HEK293 (cell line): ENCODE measurements around the gene PEX7.

Source experiments
- CTCF ChIA-PET: fragments of 350-600 bp; formaldehyde crosslinking; extraction: SDS; loops from one replicate; lab custom pipeline; 2021; ENCODE audit warnings: antibody characterized with exemption; lab: Yijun Ruan, JAX
- POLR2A ChIA-PET: fragments of 300-600 bp; formaldehyde crosslinking; extraction: SDS; loops from one replicate; lab custom pipeline; 2020; ENCODE audit warnings: antibody characterized with exemption, inconsistent platforms; lab: Yijun Ruan, JAX
- H3K27ac ChIP-seq: fragments of 200-500 bp; sonication (Bioruptor generic); 2 replicates; pipeline ENCODE4 v1.5.1; 2014; ENCODE audit warnings: low read depth, low read length, control low read depth, inconsistent platforms; ENCODE audit errors: extremely low read depth
- H3K36me3 ChIP-seq, 2 experiments: fragments of 200-500 bp in 1 of 2; sonication (Bioruptor generic) in 1 of 2; 1 replicate in 1 of 2; 2 replicates in 1 of 2; pipeline ENCODE4 v1.5.1; 2014 to 2017; ENCODE audit warnings: inconsistent platforms in 2 of 2, low read length in 2 of 2; ENCODE audit not compliant: control insufficient read depth in 2 of 2, insufficient read depth in 1 of 2
- H3K4me1 ChIP-seq: fragments of 200-500 bp; sonication (Bioruptor generic); 2 replicates; pipeline ENCODE4 v1.5.1; 2014; ENCODE audit warnings: mild to moderate bottlenecking, low read length, inconsistent platforms; ENCODE audit not compliant: control insufficient read depth, insufficient read depth
- H3K4me3 ChIP-seq: 2 replicates; pipeline ENCODE4 v1.5.1; 2011; ENCODE audit warnings: low read depth, mild to moderate bottlenecking, control low read depth, low read length, moderate library complexity
- H3K9me3 ChIP-seq: fragments of 200-500 bp; sonication (Bioruptor generic); 2 replicates; pipeline ENCODE4 v1.5.1; 2014; ENCODE audit warnings: low read depth, low read length, inconsistent platforms; ENCODE audit not compliant: control insufficient read depth, insufficient read depth
- ELK4 ChIP-seq: IDR thresholded peaks from 2 replicates; pipeline ENCODE4 v1.6.1; 2011; ENCODE audit warnings: mild to moderate bottlenecking, low read depth, low read length, borderline replicate concordance
- KLF10 ChIP-seq: fragments of 450-650 bp; IDR thresholded peaks from 2 replicates; pipeline ENCODE4 v1.5.1; 2018; ENCODE audit warnings: missing biosample characterization, mild to moderate bottlenecking, missing genetic modification characterization
- KLF7 ChIP-seq: fragments of 450-650 bp; formaldehyde crosslinking; IDR thresholded peaks from 2 replicates; pipeline ENCODE4 v1.5.1; 2016; ENCODE audit warnings: missing biosample characterization, missing genetic modification characterization, borderline replicate concordance
- MZF1 ChIP-seq: fragments of 450-650 bp; formaldehyde crosslinking; IDR thresholded peaks from 2 replicates; pipeline ENCODE4 v1.5.1; 2017; ENCODE audit warnings: missing biosample characterization, missing genetic modification characterization, borderline replicate concordance
- SALL2 ChIP-seq: fragments of 450-650 bp; formaldehyde crosslinking; IDR thresholded peaks from 2 replicates; pipeline ENCODE4 v1.5.0; 2017; ENCODE audit warnings: missing biosample characterization, mild to moderate bottlenecking, missing genetic modification characterization, borderline replicate concordance
- SCRT1 ChIP-seq: fragments of 450-650 bp; formaldehyde crosslinking; IDR thresholded peaks from 2 replicates; pipeline ENCODE4 v1.5.1; 2016; ENCODE audit warnings: missing biosample characterization, missing genetic modification characterization, borderline replicate concordance
- TRIM28 ChIP-seq: IDR thresholded peaks from 2 replicates; pipeline ENCODE4 v1.6.1; 2011; ENCODE audit warnings: low read length, control low read depth, borderline replicate concordance
- ZBTB49 ChIP-seq: fragments of 450-650 bp; formaldehyde crosslinking; IDR thresholded peaks from 2 replicates; pipeline ENCODE4 v1.5.1; 2016; ENCODE audit warnings: missing biosample characterization, missing genetic modification characterization, low read depth
- ZNF211 ChIP-seq: fragments of 450-650 bp; formaldehyde crosslinking; IDR thresholded peaks from 2 replicates; pipeline ENCODE4 v1.5.1; 2016; ENCODE audit warnings: low read depth, missing biosample characterization, missing genetic modification characterization
- ZNF214 ChIP-seq: fragments of 450-650 bp; formaldehyde crosslinking; IDR thresholded peaks from 2 replicates; pipeline ENCODE4 v1.5.1; 2017; ENCODE audit warnings: missing biosample characterization, mild to moderate bottlenecking, missing genetic modification characterization, borderline replicate concordance
- ZNF24 ChIP-seq: fragments of 450-650 bp; formaldehyde crosslinking; IDR thresholded peaks from 2 replicates; pipeline ENCODE4 v1.5.1; 2016; ENCODE audit warnings: missing biosample characterization, missing genetic modification characterization
- ZNF335 ChIP-seq: fragments of 450-650 bp; formaldehyde crosslinking; conservative IDR thresholded peaks from 2 replicates; pipeline ENCODE4 v1.5.1; 2016; ENCODE audit warnings: missing biosample characterization, missing genetic modification characterization
- ZNF354C ChIP-seq: fragments of 450-650 bp; formaldehyde crosslinking; IDR thresholded peaks from 2 replicates; pipeline ENCODE4 v1.5.1; 2016; ENCODE audit warnings: missing biosample characterization, missing genetic modification characterization, low read depth, borderline replicate concordance
- ZNF391 ChIP-seq: fragments of 450-650 bp; formaldehyde crosslinking; IDR thresholded peaks from 2 replicates; pipeline ENCODE4 v1.5.1; 2016; ENCODE audit warnings: low read depth, missing biosample characterization, missing genetic modification characterization, borderline replicate concordance
- ZNF488 ChIP-seq: fragments of 450-650 bp; formaldehyde crosslinking; IDR thresholded peaks from 2 replicates; pipeline ENCODE4 v1.5.1; 2016; ENCODE audit warnings: missing biosample characterization, missing genetic modification characterization
- ZNF560 ChIP-seq: fragments of 450-650 bp; formaldehyde crosslinking; IDR thresholded peaks from 2 replicates; pipeline ENCODE4 v1.5.1; 2017; ENCODE audit warnings: missing biosample characterization, missing genetic modification characterization, borderline replicate concordance
- ZNF571 ChIP-seq: fragments of 450-650 bp; formaldehyde crosslinking; IDR thresholded peaks from 2 replicates; pipeline ENCODE4 v1.5.0; 2017; ENCODE audit warnings: missing biosample characterization, missing genetic modification characterization
- ZNF677 ChIP-seq: fragments of 450-650 bp; IDR thresholded peaks from 2 replicates; pipeline ENCODE4 v1.5.0; 2018; ENCODE audit warnings: missing biosample characterization, mild to moderate bottlenecking, missing genetic modification characterization, moderate library complexity
- ZNF76 ChIP-seq: fragments of 450-650 bp; formaldehyde crosslinking; IDR thresholded peaks from 2 replicates; pipeline ENCODE4; 2016; ENCODE audit warnings: low read depth, missing biosample characterization, missing genetic modification characterization, borderline replicate concordance
- ZNF768 ChIP-seq: fragments of 450-650 bp; formaldehyde crosslinking; IDR thresholded peaks from 2 replicates; pipeline ENCODE4 v1.5.1; 2018; ENCODE audit warnings: missing biosample characterization, mild to moderate bottlenecking, missing genetic modification characterization
- ZSCAN16 ChIP-seq: fragments of 450-650 bp; formaldehyde crosslinking; IDR thresholded peaks from 2 replicates; pipeline ENCODE4 v1.5.1; 2016; ENCODE audit warnings: missing biosample characterization, missing genetic modification characterization
- ZSCAN18 ChIP-seq: fragments of 450-650 bp; formaldehyde crosslinking; IDR thresholded peaks from 2 replicates; pipeline ENCODE4 v1.5.1; 2016; ENCODE audit warnings: missing biosample characterization, missing genetic modification characterization
- ZSCAN23 ChIP-seq: fragments of 450-650 bp; formaldehyde crosslinking; IDR thresholded peaks from 2 replicates; pipeline ENCODE4 v1.5.1; 2016; ENCODE audit warnings: missing biosample characterization, missing genetic modification characterization
- ZSCAN30 ChIP-seq: fragments of 450-650 bp; IDR thresholded peaks from 2 replicates; pipeline ENCODE4 v1.5.1; 2018; ENCODE audit warnings: missing biosample characterization, mild to moderate bottlenecking, missing genetic modification characterization, moderate library complexity

PEX7 gene

GRCh38 chr6:136887953-136888352 lies 65.6 kb downstream of the PEX7 start (continued):
- TF ChIP-seq ZBTB49 (tag by site-specific recombination): no peak
- TF ChIP-seq MZF1 (tag by site-specific recombination): no peak
- no peak for TF ChIP-seq SCRT1
- no peak for TF ChIP-seq KLF7 (tag by site-specific recombination)
- TF ChIP-seq TRIM28: peak; percentile 52; the same call in 1 of the 2 replicates
- TF ChIP-seq ZNF488: no peak
- TF ChIP-seq SALL2: no peak
- TF ChIP-seq ZSCAN16 (tag by site-specific recombination): no peak
- no peak for TF ChIP-seq ZSCAN18 (tag by site-specific recombination)

- no peak for TF ChIP-seq KLF10
- TF ChIP-seq SCRT1: no peak
- no peak for TF ChIP-seq ZNF214
- no peak for TF ChIP-seq ZNF560 (tag by site-specific recombination)
- TF ChIP-seq ZNF354C (tag by site-specific recombination): no peak
- no peak for TF ChIP-seq ZNF211 (tag by site-specific recombination)
- TF ChIP-seq ZNF768 (tag by site-specific recombination): no peak
- TF ChIP-seq ZNF335 (tag by site-specific recombination): no peak
- no peak for TF ChIP-seq ELK4
- TF ChIP-seq ZNF571 (tag by site-specific recombination): no peak
- no peak for TF ChIP-seq ZNF677 (tag by site-specific recombination)
- no peak for TF ChIP-seq ZSCAN23 (tag by site-specific recombination)
- TF ChIP-seq ZNF76: no peak
- no peak for TF ChIP-seq ZSCAN30 (tag by site-specific recombination)
- TF ChIP-seq TRIM28: no peak
- no peak for TF ChIP-seq ZNF391 (tag by site-specific recombination)
- TF ChIP-seq ZNF24 (tag by site-specific recombination): no peak
- Histone ChIP-seq H3K36me3 (no peaks in the 10 kb centered on the region; a peak in 1 of 3 replicates), H3K9me3 (no peaks in the 10 kb centered on the region), H3K4me1 (peaks cover 24% of the 10 kb centered on the region), H3K27ac (no peak overlapping the region), H3K4me3 (no peak overlapping the region)
- CTCF ChIA-PET: interaction anchor here (0.6 to 7.5 kb wide), 4 partner anchors 45 to 308 kb away, joined by 3 to 33 read pairs (median 3); no protein-coding TSS in a partner anchor
- POLR2A ChIA-PET: no interaction called here
Measured at GRCh38 chr6:136889271-136890193, 67.1 kb downstream of the PEX7 start.
